HEK293 (cell line): ENCODE data around the gene LASP1.

Experiments
- CTCF ChIA-PET: fragments of 350-600 bp; formaldehyde crosslinking; extraction: SDS; loops from one replicate; lab custom pipeline; 2021; ENCODE audit warnings: antibody characterized with exemption; lab: Yijun Ruan, JAX
- POLR2A ChIA-PET: fragments of 300-600 bp; formaldehyde crosslinking; extraction: SDS; loops from one replicate; lab custom pipeline; 2020; ENCODE audit warnings: antibody characterized with exemption, inconsistent platforms; lab: Yijun Ruan, JAX
- H3K27ac ChIP-seq: fragments of 200-500 bp; sonication (Bioruptor generic); 2 replicates; pipeline ENCODE4 v1.5.1; 2014; ENCODE audit warnings: low read depth, low read length, control low read depth, inconsistent platforms; ENCODE audit errors: extremely low read depth
- H3K36me3 ChIP-seq, 2 experiments: fragments of 200-500 bp in 1 of 2; sonication (Bioruptor generic) in 1 of 2; 1 replicate in 1 of 2; 2 replicates in 1 of 2; pipeline ENCODE4 v1.5.1; 2014 to 2017; ENCODE audit warnings: inconsistent platforms in 2 of 2, low read length in 2 of 2; ENCODE audit not compliant: control insufficient read depth in 2 of 2, insufficient read depth in 1 of 2
- H3K4me1 ChIP-seq: fragments of 200-500 bp; sonication (Bioruptor generic); 2 replicates; pipeline ENCODE4 v1.5.1; 2014; ENCODE audit warnings: mild to moderate bottlenecking, low read length, inconsistent platforms; ENCODE audit not compliant: control insufficient read depth, insufficient read depth
- H3K4me3 ChIP-seq: 2 replicates; pipeline ENCODE4 v1.5.1; 2011; ENCODE audit warnings: low read depth, mild to moderate bottlenecking, control low read depth, low read length, moderate library complexity
- H3K9me3 ChIP-seq: fragments of 200-500 bp; sonication (Bioruptor generic); 2 replicates; pipeline ENCODE4 v1.5.1; 2014; ENCODE audit warnings: low read depth, low read length, inconsistent platforms; ENCODE audit not compliant: control insufficient read depth, insufficient read depth
- BCL11B ChIP-seq: fragments of 450-650 bp; formaldehyde crosslinking; IDR thresholded peaks from 2 replicates; pipeline ENCODE4 v1.5.1; 2016; ENCODE audit warnings: low read depth, missing biosample characterization, missing genetic modification characterization
- GLIS2 ChIP-seq: fragments of 450-650 bp; formaldehyde crosslinking; IDR thresholded peaks from 2 replicates; pipeline ENCODE4 v1.5.1; 2016; ENCODE audit warnings: missing biosample characterization, missing genetic modification characterization
- HOXA7 ChIP-seq: sonication (generic); formaldehyde crosslinking; IDR thresholded peaks from 2 replicates; pipeline ENCODE4 v1.8.1; 2022; ENCODE audit warnings: missing genetic modification reagents, borderline replicate concordance
- MZF1 ChIP-seq: fragments of 450-650 bp; formaldehyde crosslinking; IDR thresholded peaks from 2 replicates; pipeline ENCODE4 v1.5.1; 2017; ENCODE audit warnings: missing biosample characterization, missing genetic modification characterization, borderline replicate concordance
- PRDM1 ChIP-seq: fragments of 450-650 bp; formaldehyde crosslinking; IDR thresholded peaks from 2 replicates; pipeline ENCODE4; 2016; ENCODE audit warnings: missing biosample characterization, missing genetic modification characterization
- SCRT2 ChIP-seq: fragments of 450-650 bp; formaldehyde crosslinking; IDR thresholded peaks from 2 replicates; pipeline ENCODE4 v1.5.1; 2016; ENCODE audit warnings: missing biosample characterization, missing genetic modification characterization
- TSHZ1 ChIP-seq: fragments of 450-650 bp; formaldehyde crosslinking; IDR thresholded peaks from 2 replicates; pipeline ENCODE4 v1.5.1; 2016; ENCODE audit warnings: missing biosample characterization, missing genetic modification characterization, borderline replicate concordance
- ZBTB11 ChIP-seq: fragments of 450-650 bp; formaldehyde crosslinking; conservative IDR thresholded peaks from 2 replicates; pipeline ENCODE4 v1.5.1; 2016; ENCODE audit warnings: low read depth, missing biosample characterization, missing genetic modification characterization
- ZNF175 ChIP-seq: fragments of 450-650 bp; formaldehyde crosslinking; IDR thresholded peaks from 2 replicates; pipeline ENCODE4 v1.5.1; 2016; ENCODE audit warnings: missing biosample characterization, missing genetic modification characterization
- ZNF214 ChIP-seq: fragments of 450-650 bp; formaldehyde crosslinking; IDR thresholded peaks from 2 replicates; pipeline ENCODE4 v1.5.1; 2017; ENCODE audit warnings: missing biosample characterization, mild to moderate bottlenecking, missing genetic modification characterization, borderline replicate concordance
- ZNF248 ChIP-seq: fragments of 450-650 bp; formaldehyde crosslinking; IDR thresholded peaks from 2 replicates; pipeline ENCODE4 v1.5.1; 2017; ENCODE audit warnings: missing biosample characterization, missing genetic modification characterization
- ZNF302 ChIP-seq: fragments of 450-650 bp; formaldehyde crosslinking; IDR thresholded peaks from 2 replicates; pipeline ENCODE4 v1.5.1; 2016; ENCODE audit warnings: missing biosample characterization, missing genetic modification characterization, low read depth
- ZNF335 ChIP-seq: fragments of 450-650 bp; formaldehyde crosslinking; conservative IDR thresholded peaks from 2 replicates; pipeline ENCODE4 v1.5.1; 2016; ENCODE audit warnings: missing biosample characterization, missing genetic modification characterization
- ZNF394 ChIP-seq: fragments of 450-650 bp; formaldehyde crosslinking; IDR thresholded peaks from 2 replicates; pipeline ENCODE4 v1.5.1; 2016; ENCODE audit warnings: missing biosample characterization, missing genetic modification characterization, mild to moderate bottlenecking, moderate library complexity, borderline replicate concordance
- ZNF449 ChIP-seq: fragments of 450-650 bp; formaldehyde crosslinking; IDR thresholded peaks from 2 replicates; pipeline ENCODE4 v1.5.1; 2017; ENCODE audit warnings: missing biosample characterization, mild to moderate bottlenecking, missing genetic modification characterization, moderate library complexity
- ZNF561 ChIP-seq: fragments of 450-650 bp; IDR thresholded peaks from 2 replicates; pipeline ENCODE4 v1.5.1; 2018; ENCODE audit warnings: missing biosample characterization, missing genetic modification characterization, borderline replicate concordance
- ZNF610 ChIP-seq: fragments of 450-650 bp; formaldehyde crosslinking; IDR thresholded peaks from 2 replicates; pipeline ENCODE4 v1.5.1; 2016; ENCODE audit warnings: missing biosample characterization, missing genetic modification characterization, borderline replicate concordance
- ZNF621 ChIP-seq: fragments of 450-650 bp; formaldehyde crosslinking; IDR thresholded peaks from 2 replicates; pipeline ENCODE4 v1.5.1; 2017; ENCODE audit warnings: missing biosample characterization, missing genetic modification characterization
- ZNF629 ChIP-seq: fragments of 450-650 bp; formaldehyde crosslinking; IDR thresholded peaks from 2 replicates; pipeline ENCODE4 v1.5.1; 2017; ENCODE audit warnings: missing biosample characterization, missing genetic modification characterization
- ZNF76 ChIP-seq: fragments of 450-650 bp; formaldehyde crosslinking; IDR thresholded peaks from 2 replicates; pipeline ENCODE4; 2016; ENCODE audit warnings: low read depth, missing biosample characterization, missing genetic modification characterization, borderline replicate concordance
- TF ChIP-seq, protein P1 (sequence below): fragments of 450-650 bp; formaldehyde crosslinking; IDR thresholded peaks from 2 replicates; pipeline ENCODE4 v1.5.1; 2017; ENCODE audit warnings: missing biosample characterization, missing genetic modification characterization
- TF ChIP-seq, protein P2 (sequence below): fragments of 450-650 bp; formaldehyde crosslinking; IDR thresholded peaks from 2 replicates; pipeline ENCODE4 v1.5.1; 2017; ENCODE audit warnings: missing biosample characterization, missing genetic modification characterization

LASP1 gene

GRCh38 chr17:38898291-38898679 lies 28.4 kb downstream of the LASP1 start:
- ChIA-PET POLR2A (no interaction called here), CTCF (interaction anchor here (1.0 to 1.2 kb wide), 2 partner anchors 162 to 725 kb away, joined by 3 read pairs; no protein-coding TSS in a partner anchor)

DNA sequence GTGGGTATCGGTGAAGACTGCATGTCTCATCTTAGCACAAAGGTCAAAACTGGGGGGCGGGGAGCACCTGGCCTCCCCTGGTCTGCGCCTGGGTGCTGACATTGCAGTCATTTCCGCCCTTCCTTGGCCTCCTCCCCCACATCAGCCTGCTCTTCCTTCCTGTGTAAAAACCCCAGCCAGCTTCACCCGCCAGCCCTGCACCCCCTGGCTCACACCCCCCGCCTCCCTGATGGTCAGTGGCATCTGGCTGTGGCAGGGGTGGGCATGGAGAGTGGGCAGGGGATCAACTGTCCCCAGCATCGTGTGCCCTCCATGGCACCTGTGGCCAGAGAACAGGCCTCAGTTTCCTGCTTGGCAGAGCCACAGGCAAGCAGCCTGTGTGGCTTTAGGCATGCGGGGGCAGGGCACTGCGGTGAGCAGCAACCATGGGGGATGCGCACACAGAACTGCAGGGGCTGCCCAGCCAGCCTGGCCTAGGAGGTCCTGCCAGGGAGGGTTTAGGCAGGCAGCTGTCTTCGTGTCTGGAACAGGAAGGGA lies 29.0 kb downstream of the LASP1 start:
- no peak overlapping the region for H3K4me3 ChIP-seq
- no peaks in the 10 kb centered on the region for H3K9me3 ChIP-seq
- TF ChIP-seq ZBTB11 (no peak), ZNF175 (no peak), TSHZ1 (tag by site-specific recombination) (no peak), SCRT2 (tag by site-specific recombination) (no peak), ZNF561 (tag by site-specific recombination) (no peak), ZNF248 (tag by site-specific recombination) (no peak), ZNF214 (tag by site-specific recombination) (no peak), PRDM1 (tag by site-specific recombination) (no peak), ZNF621 (no peak), ZNF394 (tag by site-specific recombination) (no peak), ZNF610 (no peak), ZNF629 (tag by site-specific recombination) (no peak), BCL11B (tag by site-specific recombination) (no peak), ZNF335 (tag by site-specific recombination) (no peak)
- TF ChIP-seq, protein P1, sequence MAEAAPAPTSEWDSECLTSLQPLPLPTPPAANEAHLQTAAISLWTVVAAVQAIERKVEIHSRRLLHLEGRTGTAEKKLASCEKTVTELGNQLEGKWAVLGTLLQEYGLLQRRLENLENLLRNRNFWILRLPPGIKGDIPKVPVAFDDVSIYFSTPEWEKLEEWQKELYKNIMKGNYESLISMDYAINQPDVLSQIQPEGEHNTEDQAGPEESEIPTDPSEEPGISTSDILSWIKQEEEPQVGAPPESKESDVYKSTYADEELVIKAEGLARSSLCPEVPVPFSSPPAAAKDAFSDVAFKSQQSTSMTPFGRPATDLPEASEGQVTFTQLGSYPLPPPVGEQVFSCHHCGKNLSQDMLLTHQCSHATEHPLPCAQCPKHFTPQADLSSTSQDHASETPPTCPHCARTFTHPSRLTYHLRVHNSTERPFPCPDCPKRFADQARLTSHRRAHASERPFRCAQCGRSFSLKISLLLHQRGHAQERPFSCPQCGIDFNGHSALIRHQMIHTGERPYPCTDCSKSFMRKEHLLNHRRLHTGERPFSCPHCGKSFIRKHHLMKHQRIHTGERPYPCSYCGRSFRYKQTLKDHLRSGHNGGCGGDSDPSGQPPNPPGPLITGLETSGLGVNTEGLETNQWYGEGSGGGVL (tag by site-specific recombination), result no peak
- TF ChIP-seq, protein P2, sequence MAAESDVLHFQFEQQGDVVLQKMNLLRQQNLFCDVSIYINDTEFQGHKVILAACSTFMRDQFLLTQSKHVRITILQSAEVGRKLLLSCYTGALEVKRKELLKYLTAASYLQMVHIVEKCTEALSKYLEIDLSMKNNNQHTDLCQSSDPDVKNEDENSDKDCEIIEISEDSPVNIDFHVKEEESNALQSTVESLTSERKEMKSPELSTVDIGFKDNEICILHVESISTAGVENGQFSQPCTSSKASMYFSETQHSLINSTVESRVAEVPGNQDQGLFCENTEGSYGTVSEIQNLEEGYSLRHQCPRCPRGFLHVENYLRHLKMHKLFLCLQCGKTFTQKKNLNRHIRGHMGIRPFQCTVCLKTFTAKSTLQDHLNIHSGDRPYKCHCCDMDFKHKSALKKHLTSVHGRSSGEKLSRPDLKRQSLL (tag by site-specific recombination), result no peak
- CTCF ChIA-PET, result interaction anchor here (1.2 kb wide), 1 partner anchor 162 kb away, joined by 3 read pairs; no protein-coding TSS in a partner anchor
- POLR2A ChIA-PET, result no interaction called here
- H3K27ac ChIP-seq, result no peak overlapping the region
- peaks cover 8% of the 10 kb centered on the region; the same call in 1 of the 2 replicates for H3K4me1 ChIP-seq
- H3K36me3 ChIP-seq, result peaks cover 0 to 39% of the 10 kb centered on the region in 2 experiments; a peak in 2 of 3 replicates

More at GRCh38 chr17:38898291-38898679, 28.4 kb downstream of the LASP1 start:
- no peak for TF ChIP-seq HOXA7 (CRISPR knock-in tag)
- TF ChIP-seq ZNF449, result no peak
- no peak for TF ChIP-seq ZNF302 (tag by site-specific recombination)
- TF ChIP-seq ZNF76 (tag by site-specific recombination), result no peak
- no peak for TF ChIP-seq GLIS2 (tag by site-specific recombination)
- TF ChIP-seq MZF1 (tag by site-specific recombination), result no peak
- H3K4me3 ChIP-seq, result no peak overlapping the region
- H3K9me3 ChIP-seq, result no peaks in the 10 kb centered on the region
- peaks cover 0 to 34% of the 10 kb centered on the region in 2 experiments; a peak in 2 of 3 replicates for H3K36me3 ChIP-seq
- H3K27ac ChIP-seq, result no peak overlapping the region
- peaks cover 8% of the 10 kb centered on the region; the same call in 1 of the 2 replicates for H3K4me1 ChIP-seq
